GM21786 (cell line): Measurements from ENCODE around the gene ZFYVE9.

Source experiments
- ATAC-seq: cut with Tn5 transposase; IDR thresholded peaks from one replicate; pipeline ENCODE4 v1.9.1; 2021; ENCODE audit not compliant: unreplicated experiment

The ZFYVE9 gene

GRCh38 chr1:52240592-52241210 lies 98.8 kb downstream of the ZFYVE9 start:
- no peak for ATAC-seq

DNA sequence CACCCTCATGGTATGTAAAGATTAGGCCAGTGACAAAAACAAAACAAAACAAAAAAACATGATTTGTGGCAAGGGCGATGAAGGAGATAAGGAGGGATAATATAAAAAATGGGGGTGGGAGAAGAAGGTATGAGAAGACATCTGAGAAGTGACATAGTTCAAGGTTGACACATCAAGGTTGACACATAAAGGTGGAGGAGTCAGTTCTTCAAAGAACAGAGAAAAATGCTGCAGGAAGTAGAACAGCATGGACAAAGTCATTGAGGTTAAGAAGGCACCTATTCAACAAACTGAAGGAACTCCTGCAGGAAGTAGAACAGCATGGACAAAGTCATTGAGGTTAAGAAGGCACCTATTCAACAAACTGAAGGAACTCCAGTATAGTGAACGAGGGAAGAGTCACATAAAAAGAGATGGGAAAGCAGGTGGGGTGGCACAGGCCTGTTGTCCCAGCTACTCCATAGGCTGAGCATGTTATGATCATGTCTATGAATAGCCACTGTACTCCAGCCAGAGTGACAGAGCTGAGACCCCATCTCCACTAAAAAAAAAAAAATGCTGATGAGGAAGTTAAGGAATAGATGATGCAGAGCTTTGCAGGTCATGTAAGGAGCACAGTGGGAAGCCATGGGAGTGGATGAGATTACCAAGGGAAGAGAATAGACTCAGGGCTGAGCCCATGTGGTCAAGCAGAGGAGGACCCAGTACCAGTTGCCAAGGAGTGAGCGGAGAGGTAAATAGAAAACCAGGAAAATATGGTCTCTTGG lies 101.5 kb downstream of the ZFYVE9 start:
- ATAC-seq, result no peak

- no peak for ATAC-seq
Observed at GRCh38 chr1:52249831-52250230, 107.9 kb downstream of the ZFYVE9 start.

DNA sequence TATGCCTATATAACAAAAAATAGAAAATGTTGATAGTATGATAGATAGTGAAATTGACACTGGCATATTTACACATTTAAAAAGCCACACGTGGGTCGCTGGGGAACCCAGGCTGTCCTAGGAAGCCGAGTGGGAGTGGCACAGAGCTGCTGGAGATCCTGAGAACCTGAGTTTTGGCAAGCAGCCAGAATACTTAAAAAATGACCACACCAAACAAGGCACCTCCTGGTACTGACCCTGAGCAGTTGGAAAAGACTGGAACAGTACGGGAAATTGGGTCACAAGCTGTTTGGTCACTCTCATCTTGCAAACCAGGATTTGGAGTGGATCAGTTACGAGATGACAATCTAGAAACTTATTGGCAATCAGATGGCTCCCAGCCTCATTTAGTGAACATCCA lies 111.5 kb downstream of the ZFYVE9 start:
- ATAC-seq, result no peak

GRCh38 chr1:52259886-52260285 lies 118.0 kb downstream of the ZFYVE9 start:
- no peak for ATAC-seq

DNA sequence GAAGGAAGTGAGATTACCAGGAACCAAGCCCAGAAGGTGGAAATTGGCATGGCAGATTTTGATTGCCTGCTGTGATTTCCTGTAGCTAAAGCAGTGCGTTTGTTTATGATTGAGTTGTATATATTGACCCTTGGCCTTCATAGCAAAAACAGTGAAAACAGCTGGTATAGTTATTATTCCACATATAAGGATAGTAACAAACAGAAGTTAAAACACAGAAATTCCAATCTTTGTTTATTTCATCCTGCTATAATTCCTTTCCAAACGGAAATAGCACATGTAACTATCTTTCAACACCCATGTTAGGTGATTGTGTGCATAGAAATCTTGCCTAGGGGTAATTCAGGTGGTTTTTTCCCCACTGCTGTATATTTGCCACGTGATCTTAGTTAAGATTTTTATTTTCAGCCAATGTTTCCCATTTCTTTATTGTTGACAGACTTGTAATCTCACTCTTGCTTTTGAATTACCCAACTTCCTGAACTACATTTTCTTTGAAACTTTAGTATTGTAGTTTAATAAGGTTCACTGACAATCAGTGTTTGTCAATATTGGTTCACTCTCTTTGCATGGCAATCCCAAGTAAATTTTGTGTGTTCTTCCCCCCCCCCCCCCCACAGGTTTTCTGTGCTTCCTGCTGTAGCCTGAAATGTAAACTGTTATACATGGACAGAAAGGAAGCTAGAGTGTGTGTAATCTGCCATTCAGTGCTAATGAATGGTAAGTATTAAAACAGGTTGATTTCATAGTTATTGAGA lies 121.4 kb downstream of the ZFYVE9 start:
- no peak for ATAC-seq

- no peak for ATAC-seq
Observed at GRCh38 chr1:52264530-52265115, 122.7 kb downstream of the ZFYVE9 start.

GRCh38 chr1:52266507-52266906 lies 124.6 kb downstream of the ZFYVE9 start:
- no peak for ATAC-seq

GRCh38 chr1:52268372-52268771 lies 126.5 kb downstream of the ZFYVE9 start:
- no peak for ATAC-seq

- no peak for ATAC-seq
Observed at GRCh38 chr1:52281518-52281917, 139.6 kb downstream of the ZFYVE9 start.

- no peak for ATAC-seq
Observed at GRCh38 chr1:52288286-52288685, 146.4 kb downstream of the ZFYVE9 start.

DNA sequence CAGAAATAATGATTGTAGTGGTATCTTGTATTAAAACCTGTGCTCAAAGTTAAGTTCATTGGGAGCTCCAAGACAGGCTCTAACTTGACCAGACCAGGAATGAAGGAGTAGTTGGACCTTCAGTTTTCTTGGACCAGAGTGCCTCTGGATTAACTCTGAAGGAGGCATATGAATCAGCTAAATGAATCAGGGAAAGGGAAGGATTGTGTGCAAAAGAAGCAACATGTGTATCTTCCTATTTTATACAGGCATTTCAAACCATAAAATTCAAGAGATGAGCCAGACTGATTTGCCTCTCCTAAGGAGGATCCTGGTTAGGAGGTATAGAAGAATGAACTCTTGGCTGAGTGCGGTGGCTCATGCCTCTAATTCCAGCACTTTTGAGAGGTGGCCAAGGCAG lies 152.7 kb downstream of the ZFYVE9 start:
- ATAC-seq, result no peak

GRCh38 chr1:52296345-52296744 lies 154.5 kb downstream of the ZFYVE9 start:
- no peak for ATAC-seq

GRCh38 chr1:52305417-52306226 lies 163.7 kb downstream of the ZFYVE9 start:
- ATAC-seq, result no peak

- no peak for ATAC-seq
Observed at GRCh38 chr1:52306227-52307006, 164.5 kb downstream of the ZFYVE9 start.

- ATAC-seq, result no peak
Observed at GRCh38 chr1:52321061-52321460, 179.2 kb downstream of the ZFYVE9 start.

DNA sequence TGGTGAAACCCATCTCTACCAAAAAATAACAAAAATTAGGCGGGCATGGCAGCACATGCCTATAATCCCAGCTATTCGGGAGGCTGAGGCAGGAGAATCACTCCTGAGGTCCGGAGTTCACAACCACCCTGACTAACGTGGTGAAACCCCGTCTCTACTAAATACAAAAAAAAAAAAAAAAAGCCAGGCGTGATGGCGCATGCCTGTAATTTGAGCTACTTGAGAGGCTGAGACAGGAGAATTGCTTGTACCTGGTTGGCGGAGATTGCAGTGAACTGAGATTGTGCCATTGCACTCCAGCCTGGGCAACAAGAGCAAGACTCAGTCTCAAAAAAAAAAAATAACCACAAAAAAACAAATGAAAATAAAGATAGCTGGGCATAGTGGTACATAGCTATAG lies 181.8 kb downstream of the ZFYVE9 start:
- ATAC-seq, result no peak

GRCh38 chr1:52325786-52326185 lies 183.9 kb downstream of the ZFYVE9 start:
- no peak for ATAC-seq

DNA sequence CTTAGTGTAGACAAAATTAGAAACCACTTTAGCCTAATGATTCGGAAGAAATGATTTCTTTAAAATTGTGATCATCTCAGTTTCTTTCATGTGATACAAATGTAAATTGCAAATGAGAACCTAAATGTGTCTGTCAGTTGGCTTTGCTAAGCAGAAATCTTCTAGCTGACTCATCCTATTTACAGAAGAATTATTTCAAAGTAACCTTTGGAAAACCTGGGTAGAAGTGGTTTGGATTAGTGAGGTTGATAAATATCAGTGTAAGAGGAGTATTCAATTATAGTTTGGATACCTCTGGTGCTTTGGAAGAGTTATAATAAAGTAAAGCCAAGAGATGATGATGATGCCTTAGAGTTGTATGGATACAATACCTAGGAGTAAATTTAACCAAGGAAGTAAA lies 186.7 kb downstream of the ZFYVE9 start:
- ATAC-seq, result no peak

DNA sequence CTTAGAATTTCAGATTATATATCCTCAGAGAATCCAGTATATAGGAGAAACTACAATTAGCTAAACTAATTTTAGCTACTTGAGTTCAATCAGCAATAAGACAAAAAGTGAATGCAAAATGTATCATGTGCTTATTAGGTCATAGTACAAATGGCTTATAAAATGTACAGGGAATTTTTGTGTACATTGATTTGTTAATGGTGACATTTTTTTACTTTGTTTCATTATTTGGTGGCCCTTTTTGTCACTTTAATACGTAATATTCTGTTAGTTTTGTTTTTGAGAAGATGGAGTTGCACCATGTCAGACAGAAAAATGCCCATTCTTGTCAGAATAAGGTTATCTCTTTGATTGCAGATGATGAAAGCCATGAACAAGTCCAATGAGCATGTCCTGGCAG lies 190.5 kb downstream of the ZFYVE9 start:
- ATAC-seq, result no peak
